Bronchial epithelial cell (primary cell): ENCODE measurements around the gene TMEM164. TPM values are rescaled to one million over a fixed set of nuclear protein-coding genes. Genes with fewer than 3 reads are reported as not detected.

ENCODE experiments used
- DNase-seq: peaks from one replicate; pipeline ENCODE4 v3.0.0-alpha.2; 2010; ENCODE audit warnings: low read depth
- FAIRE-seq: peaks from 2 replicates; lab custom pipeline; 2011; peaks lifted over from hg19 to GRCh38; lab: Jason Lieb, UNC
- H3K27me3 ChIP-seq: 2 replicates; pipeline ENCODE4 v1.5.1; 2011; ENCODE audit warnings: low read length; ENCODE audit not compliant: control insufficient read depth, insufficient read depth
- H3K36me3 ChIP-seq: 2 replicates; pipeline ENCODE4 v1.5.1; 2011; ENCODE audit warnings: low read length; ENCODE audit not compliant: control insufficient read depth, insufficient read depth
- H3K4me3 ChIP-seq: 2 replicates; pipeline ENCODE4 v1.5.1; 2011; ENCODE audit warnings: mild to moderate bottlenecking, low read depth, low read length, control low read depth
- total RNA-seq: library from RNA; depleted of rRNA; stranded (reverse); fragments of >200 nt; gene quantifications from 2 replicates; pipeline ENCODE4 v1.2.1, GENCODE V29; 2014
- TF ChIP-seq, protein P1 (sequence below): IDR thresholded peaks from 2 replicates; pipeline ENCODE4 v1.5.1; 2011; ENCODE audit warnings: mild to moderate bottlenecking, moderate library complexity, low read length, control low read depth, inconsistent platforms; ENCODE audit not compliant: insufficient read depth, severe bottlenecking

The TMEM164 gene
- 16.4 and 20.3 TPM in 2 replicates for total RNA-seq

DNA sequence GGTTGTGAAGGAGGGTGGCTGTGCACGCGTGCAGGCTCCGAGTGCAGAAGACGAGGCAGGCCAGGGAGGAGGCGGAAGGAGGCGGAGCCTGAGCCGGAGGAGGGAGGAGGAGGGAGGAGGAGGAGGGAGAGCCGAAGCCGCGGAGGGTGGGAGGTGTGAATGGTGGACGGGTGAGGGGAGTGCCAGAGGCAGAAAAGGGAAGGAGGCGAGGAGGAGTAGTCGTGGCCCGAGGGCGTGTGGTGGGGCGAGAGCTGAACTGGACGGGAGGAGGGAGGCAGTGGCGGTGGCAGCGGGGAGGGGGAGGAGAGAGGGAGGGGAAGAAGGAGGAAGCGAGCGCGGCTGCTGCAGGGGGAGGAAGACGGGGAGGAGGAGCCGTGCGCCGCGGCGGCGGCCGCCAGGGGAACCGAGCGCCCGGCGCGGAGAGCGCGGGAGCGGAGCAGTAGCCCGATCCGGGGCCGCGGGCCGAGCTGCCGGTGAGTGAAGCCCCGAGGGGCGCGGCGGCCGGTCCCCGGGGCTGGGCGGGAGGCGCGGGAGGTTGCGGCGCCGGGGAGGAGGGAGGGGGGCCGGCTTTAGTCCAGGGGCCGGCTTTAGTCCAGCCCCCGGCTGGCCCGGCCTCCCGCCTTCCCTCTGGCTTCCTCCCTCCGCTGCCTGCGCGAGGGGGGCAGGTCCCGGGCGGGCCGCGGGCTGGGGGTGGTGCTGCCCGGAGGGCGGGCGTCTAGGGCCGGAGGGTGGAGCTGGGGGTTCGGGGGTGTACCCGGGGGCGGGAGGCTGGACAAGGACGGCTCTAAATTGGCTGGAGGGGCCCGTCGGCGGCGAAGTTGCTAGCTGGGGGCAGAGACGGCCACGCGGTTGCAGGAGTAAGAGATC lies at the start of gene TMEM164:
Gene TMEM164, plus strand, starts transcription at position 815 of the 867 bp plus-strand sequence. CDS start 661 bp downstream, outside the sequence.
- FAIRE-seq (no peak), DNase-seq (peak; percentile 48)
- TF ChIP-seq, protein P1, sequence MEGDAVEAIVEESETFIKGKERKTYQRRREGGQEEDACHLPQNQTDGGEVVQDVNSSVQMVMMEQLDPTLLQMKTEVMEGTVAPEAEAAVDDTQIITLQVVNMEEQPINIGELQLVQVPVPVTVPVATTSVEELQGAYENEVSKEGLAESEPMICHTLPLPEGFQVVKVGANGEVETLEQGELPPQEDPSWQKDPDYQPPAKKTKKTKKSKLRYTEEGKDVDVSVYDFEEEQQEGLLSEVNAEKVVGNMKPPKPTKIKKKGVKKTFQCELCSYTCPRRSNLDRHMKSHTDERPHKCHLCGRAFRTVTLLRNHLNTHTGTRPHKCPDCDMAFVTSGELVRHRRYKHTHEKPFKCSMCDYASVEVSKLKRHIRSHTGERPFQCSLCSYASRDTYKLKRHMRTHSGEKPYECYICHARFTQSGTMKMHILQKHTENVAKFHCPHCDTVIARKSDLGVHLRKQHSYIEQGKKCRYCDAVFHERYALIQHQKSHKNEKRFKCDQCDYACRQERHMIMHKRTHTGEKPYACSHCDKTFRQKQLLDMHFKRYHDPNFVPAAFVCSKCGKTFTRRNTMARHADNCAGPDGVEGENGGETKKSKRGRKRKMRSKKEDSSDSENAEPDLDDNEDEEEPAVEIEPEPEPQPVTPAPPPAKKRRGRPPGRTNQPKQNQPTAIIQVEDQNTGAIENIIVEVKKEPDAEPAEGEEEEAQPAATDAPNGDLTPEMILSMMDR = peak; percentile 15
- H3K36me3 ChIP-seq = no peaks in the 10 kb centered on the region
- H3K27me3 ChIP-seq = no peaks in the 10 kb centered on the region
- peak within 1 kb of the TSS; percentile 70 for H3K4me3 ChIP-seq

DNA sequence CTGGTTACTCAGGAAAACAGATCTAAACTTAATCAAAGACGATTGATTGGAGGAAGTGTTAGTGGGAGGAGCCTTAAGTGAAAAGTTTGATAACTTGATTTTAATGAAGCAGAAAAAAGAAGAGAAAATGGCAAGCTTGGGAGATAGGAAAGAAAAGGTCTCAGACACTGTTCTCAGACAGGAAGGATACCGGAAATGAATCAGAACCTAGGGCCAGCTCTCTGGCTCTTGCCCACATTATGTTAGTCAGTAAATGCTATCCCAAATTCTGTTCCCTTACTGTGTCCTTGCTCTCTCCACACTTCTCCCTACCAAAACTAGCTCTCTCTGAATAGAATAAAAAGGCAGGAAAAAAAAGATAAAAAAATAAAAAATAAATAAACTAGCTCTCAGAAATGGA lies 48.6 kb upstream of the TMEM164 start:
- no peak overlapping the region for H3K4me3 ChIP-seq
- FAIRE-seq = no peak
- no peaks in the 10 kb centered on the region for H3K36me3 ChIP-seq
- no peaks in the 10 kb centered on the region for H3K27me3 ChIP-seq
- TF ChIP-seq, protein P1 = no peak
- peak; percentile 34 for DNase-seq

DNA sequence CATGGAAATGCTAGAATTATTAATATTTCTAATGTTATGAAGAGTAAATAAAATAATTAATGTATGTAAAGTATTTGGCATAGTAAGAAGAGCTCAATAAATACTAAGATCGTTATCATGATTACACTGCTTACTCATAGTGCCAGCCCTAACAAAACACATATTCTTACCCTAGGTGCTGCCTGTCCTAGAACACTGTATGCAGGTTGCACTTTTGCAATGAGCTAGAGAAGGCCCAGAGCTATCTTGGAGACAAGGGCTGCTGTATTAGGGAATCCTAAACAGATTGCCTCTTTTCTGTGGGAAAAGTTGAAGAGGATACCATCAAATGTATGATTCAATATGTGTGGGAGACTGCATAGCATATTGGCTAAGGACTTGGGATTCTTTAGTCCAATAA lies 48.0 kb upstream of the TMEM164 start:
- FAIRE-seq (no peak), DNase-seq (peak; percentile 13)
- no peak overlapping the region for H3K4me3 ChIP-seq
- H3K27me3 ChIP-seq = no peaks in the 10 kb centered on the region
- no peaks in the 10 kb centered on the region for H3K36me3 ChIP-seq
- TF ChIP-seq, protein P1 = no peak

DNA sequence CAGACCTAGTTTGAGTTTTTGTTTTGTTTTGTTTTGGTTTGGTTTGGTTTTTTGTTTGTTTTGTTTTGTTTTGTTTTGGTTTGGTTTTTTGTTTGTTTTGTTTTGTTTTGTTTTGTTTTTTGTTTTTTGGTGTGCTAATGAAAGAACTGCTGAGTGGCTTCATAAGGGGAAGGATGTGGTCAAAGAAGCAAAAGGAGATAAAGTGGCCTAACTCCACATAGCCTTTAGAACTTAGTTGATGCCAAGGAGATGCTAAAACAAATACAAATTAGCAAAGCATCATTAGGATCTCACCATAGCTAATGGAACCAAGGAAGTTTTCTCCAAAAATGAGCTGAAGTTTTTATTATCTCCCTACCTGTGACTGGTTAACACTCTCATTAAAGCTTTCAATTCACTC lies 44.6 kb upstream of the TMEM164 start:
- FAIRE-seq (no peak), DNase-seq (no peak)
- Histone ChIP-seq H3K4me3 (no peak overlapping the region), H3K36me3 (no peaks in the 10 kb centered on the region), H3K27me3 (no peaks in the 10 kb centered on the region)
- TF ChIP-seq, protein P1 = no peak

- TF ChIP-seq, protein P1 = no peak
- H3K27me3 ChIP-seq = no peaks in the 10 kb centered on the region
- no peaks in the 10 kb centered on the region for H3K36me3 ChIP-seq
- DNase-seq = no peak
- FAIRE-seq = peak; percentile 55
- no peak overlapping the region for H3K4me3 ChIP-seq
These were observed 43.5 kb upstream of the TMEM164 start for GRCh38 chrX:109959356-109959871.
